ENCODE measurements around the gene CTNND1. TPM values are rescaled to one million over a fixed set of nuclear protein-coding genes. Genes with fewer than 3 reads are reported as not detected.

Gene CTNND1
- total and polyA plus RNA-seq, 2 experiments from 2014 or later = 66.9 to 101 TPM

GRCh38 chr11:57792060-57792541 lies 30.5 kb downstream of the CTNND1 start:
- no peak for TF ChIP-seq EZH2phosphoT487 (IDR thresholded peaks at IDR 0.05; ENCODE audit: insufficient read depth, low read depth)
- no peak for TF ChIP-seq EZH2 (IDR thresholded peaks at IDR 0.05; ENCODE audit: insufficient read depth, poor library complexity, severe bottlenecking)
- H3K4me3 ChIP-seq = no peak overlapping the region
- H3K9me2 ChIP-seq (ENCODE audit: insufficient read depth) = no peaks in the 10 kb centered on the region
- peaks cover 13% of the 10 kb centered on the region; the same call in 1 of the 2 replicates for H3K36me3 ChIP-seq (ENCODE audit: low read depth)
- no peaks in the 10 kb centered on the region for H3K9me3 ChIP-seq (ENCODE audit: low read depth)
- no peak for DNase-seq
- H3K4me1 ChIP-seq (ENCODE audit: insufficient read depth) = peaks cover 17% of the 10 kb centered on the region
- H2AFZ ChIP-seq = no peak overlapping the region
- H3F3A ChIP-seq (ENCODE audit: insufficient read depth) = no peaks in the 10 kb centered on the region
- no peak overlapping the region for H3K9ac ChIP-seq
- peaks cover 6% of the 10 kb centered on the region; the same call in 1 of the 2 replicates for H4K20me1 ChIP-seq (ENCODE audit: insufficient read depth)
- 97 to 100% methylated on average over 7 of the region's 7 CpGs for WGBS, 2 experiments (ENCODE audit: low coverage in 1 of 2, low lambda C conversion rate in 2 of 2, missing lambda C conversion rate in 2 of 2)
- in situ Hi-C loops (cut with MboI) = no loop called here
- no peak overlapping the region for H3K4me2 ChIP-seq (ENCODE audit: unreplicated experiment)
- H3K79me2 ChIP-seq (ENCODE audit: insufficient read depth) = peaks cover 100% of the 10 kb centered on the region
- H3K27me3 ChIP-seq (replicated peaks; ENCODE audit: insufficient read depth) = no peaks in the 10 kb centered on the region
- peak overlapping the region; percentile 25 for H3K27ac ChIP-seq

GRCh38 chr11:57792870-57793269 lies 31.3 kb downstream of the CTNND1 start:
- Histone ChIP-seq H4K20me1 (ENCODE audit: insufficient read depth) (no peaks in the 10 kb centered on the region; the same call in 1 of the 2 replicates), H3K36me3 (ENCODE audit: low read depth) (peaks cover 13% of the 10 kb centered on the region; the same call in 1 of the 2 replicates), H3K9ac (no peak overlapping the region), H2AFZ (no peak overlapping the region), H3K4me1 (ENCODE audit: insufficient read depth) (peaks cover 11% of the 10 kb centered on the region), H3K4me2 (ENCODE audit: unreplicated experiment) (peak overlapping the region; percentile 38), H3K79me2 (ENCODE audit: insufficient read depth) (peaks cover 100% of the 10 kb centered on the region), H3K27me3 (replicated peaks; ENCODE audit: insufficient read depth) (no peaks in the 10 kb centered on the region), H3K9me3 (ENCODE audit: low read depth) (no peaks in the 10 kb centered on the region), H3K27ac (peak overlapping the region; percentile 25), H3K4me3 (no peak overlapping the region), H3K9me2 (ENCODE audit: insufficient read depth) (no peaks in the 10 kb centered on the region), H3F3A (ENCODE audit: insufficient read depth) (peaks cover 4% of the 10 kb centered on the region)
- TF ChIP-seq EZH2 (IDR thresholded peaks at IDR 0.05; ENCODE audit: insufficient read depth, poor library complexity, severe bottlenecking) (no peak), EZH2phosphoT487 (IDR thresholded peaks at IDR 0.05; ENCODE audit: insufficient read depth, low read depth) (no peak)
- no peak for DNase-seq
- in situ Hi-C loops (cut with MboI) = no loop called here

GRCh38 chr11:57793351-57794115 lies 31.9 kb downstream of the CTNND1 start:
- 91 to 93% methylated on average over 8 of the region's 8 CpGs for WGBS, 2 experiments (ENCODE audit: low coverage in 1 of 2, low lambda C conversion rate in 2 of 2, missing lambda C conversion rate in 2 of 2)
- Histone ChIP-seq H3K4me3 (no peak overlapping the region), H3K4me1 (ENCODE audit: insufficient read depth) (peaks cover 15% of the 10 kb centered on the region), H4K20me1 (ENCODE audit: insufficient read depth) (no peaks in the 10 kb centered on the region; the same call in 1 of the 2 replicates), H3K79me2 (ENCODE audit: insufficient read depth) (peaks cover 100% of the 10 kb centered on the region), H3K36me3 (ENCODE audit: low read depth) (peaks cover 17% of the 10 kb centered on the region; the same call in 1 of the 2 replicates), H3K9ac (no peak overlapping the region), H3K27ac (no peak overlapping the region), H2AFZ (no peak overlapping the region), H3K4me2 (ENCODE audit: unreplicated experiment) (peak overlapping the region; percentile 38), H3K9me2 (ENCODE audit: insufficient read depth) (no peaks in the 10 kb centered on the region), H3K27me3 (replicated peaks; ENCODE audit: insufficient read depth) (no peaks in the 10 kb centered on the region), H3F3A (ENCODE audit: insufficient read depth) (peaks cover 10% of the 10 kb centered on the region), H3K9me3 (ENCODE audit: low read depth) (no peaks in the 10 kb centered on the region)
- in situ Hi-C loops (cut with MboI) = no loop called here
- TF ChIP-seq EZH2 (IDR thresholded peaks at IDR 0.05; ENCODE audit: insufficient read depth, poor library complexity, severe bottlenecking) (no peak), EZH2phosphoT487 (IDR thresholded peaks at IDR 0.05; ENCODE audit: insufficient read depth, low read depth) (no peak)
- no peak for DNase-seq

GRCh38 chr11:57798905-57799559 lies 37.4 kb downstream of the CTNND1 start:
- peaks cover 96% of the 10 kb centered on the region for H3K79me2 ChIP-seq (ENCODE audit: insufficient read depth)
- peak overlapping the region; percentile 18 for H3K4me2 ChIP-seq (ENCODE audit: unreplicated experiment)
- TF ChIP-seq EZH2 (IDR thresholded peaks at IDR 0.05; ENCODE audit: insufficient read depth, poor library complexity, severe bottlenecking) = no peak
- TF ChIP-seq EZH2phosphoT487 (IDR thresholded peaks at IDR 0.05; ENCODE audit: insufficient read depth, low read depth) = no peak
- peak overlapping the region; percentile 53 for H3K27ac ChIP-seq
- DNase-seq = peak; percentile 84
- whole genome bisulfite sequencing, 2 experiments (ENCODE audit: low coverage in 1 of 2, low lambda C conversion rate in 2 of 2, missing lambda C conversion rate in 2 of 2) = 0% methylated on average over 1 of the region's 1 CpG
- in situ Hi-C loops (cut with MboI) = no loop called here
- H3K36me3 ChIP-seq (ENCODE audit: low read depth) = peaks cover 40% of the 10 kb centered on the region
- H3K9me3 ChIP-seq (ENCODE audit: low read depth) = no peaks in the 10 kb centered on the region
- no peak overlapping the region for H3K4me3 ChIP-seq
- H3K27me3 ChIP-seq (replicated peaks; ENCODE audit: insufficient read depth) = no peaks in the 10 kb centered on the region
- H3K9me2 ChIP-seq (ENCODE audit: insufficient read depth) = no peaks in the 10 kb centered on the region
- H3F3A ChIP-seq (ENCODE audit: insufficient read depth) = peaks cover 51% of the 10 kb centered on the region
- peaks cover 32% of the 10 kb centered on the region for H3K4me1 ChIP-seq (ENCODE audit: insufficient read depth)
- no peak overlapping the region; the same call in 1 of the 2 replicates for H3K9ac ChIP-seq
- peaks cover 4% of the 10 kb centered on the region; the same call in 1 of the 2 replicates for H4K20me1 ChIP-seq (ENCODE audit: insufficient read depth)
- no peak overlapping the region for H2AFZ ChIP-seq

Measured in GM23248 (cell line).